ENCODE data around the gene PAPPA.
A peak's percentile ranks its signal among the peaks of the same experiment; 100 is the strongest.

The PAPPA gene

GRCh38 chr9:116141864-116142561, 11.6 kb upstream of the PAPPA start:
- no peak for TF ChIP-seq POLR2A (IDR thresholded peaks at IDR 0.05; ENCODE audit: low read length)
- no peak for TF ChIP-seq GATA1 (IDR thresholded peaks at IDR 0.05; ENCODE audit: low read depth, low read length)
- no peak for DNase-seq

- TF ChIP-seq POLR2A (IDR thresholded peaks at IDR 0.05; ENCODE audit: low read length) (no peak), GATA1 (IDR thresholded peaks at IDR 0.05; ENCODE audit: low read depth, low read length) (no peak)
These were observed 10.7 kb upstream of the PAPPA start for GRCh38 chr9:116142706-116143492.

GRCh38 chr9:116144038-116144437, 9.6 kb upstream of the PAPPA start:
- no peak for DNase-seq
- no peak for TF ChIP-seq POLR2A (IDR thresholded peaks at IDR 0.05; ENCODE audit: low read length)
- TF ChIP-seq GATA1 (IDR thresholded peaks at IDR 0.05; ENCODE audit: low read depth, low read length) = no peak

More at GRCh38 chr9:116142706-116143492, 10.7 kb upstream of the PAPPA start:
- DNase-seq = no peak

- DNase-seq = no peak
- no peak for TF ChIP-seq POLR2A (IDR thresholded peaks at IDR 0.05; ENCODE audit: low read length)
- TF ChIP-seq GATA1 (IDR thresholded peaks at IDR 0.05; ENCODE audit: low read depth, low read length) = no peak
These were observed 9.0 kb upstream of the PAPPA start for GRCh38 chr9:116144555-116144954.

- no peak for DNase-seq
- no peak for TF ChIP-seq GATA1 (IDR thresholded peaks at IDR 0.05; ENCODE audit: low read depth, low read length)
- no peak for TF ChIP-seq POLR2A (IDR thresholded peaks at IDR 0.05; ENCODE audit: low read length)
These were observed 8.6 kb upstream of the PAPPA start for GRCh38 chr9:116145036-116145435.

GRCh38 chr9:116147821-116148220, 5.8 kb upstream of the PAPPA start:
- no peak for DNase-seq
- TF ChIP-seq GATA1 (IDR thresholded peaks at IDR 0.05; ENCODE audit: low read depth, low read length) = no peak
- no peak for TF ChIP-seq POLR2A (IDR thresholded peaks at IDR 0.05; ENCODE audit: low read length)

- DNase-seq = peak; percentile 52 to 72
- TF ChIP-seq GATA1 (IDR thresholded peaks at IDR 0.05; ENCODE audit: low read depth, low read length) = no peak
- no peak for TF ChIP-seq POLR2A (IDR thresholded peaks at IDR 0.05; ENCODE audit: low read length)
These were observed 3.7 kb upstream of the PAPPA start for GRCh38 chr9:116149844-116150243.

- no peak for DNase-seq
- TF ChIP-seq GATA1 (IDR thresholded peaks at IDR 0.05; ENCODE audit: low read depth, low read length) = no peak
- no peak for TF ChIP-seq POLR2A (IDR thresholded peaks at IDR 0.05; ENCODE audit: low read length)
These were observed 2.4 kb upstream of the PAPPA start for GRCh38 chr9:116151199-116151598.

GRCh38 chr9:116151966-116152381, 1.6 kb upstream of the PAPPA start:
- TF ChIP-seq GATA1 (IDR thresholded peaks at IDR 0.05; ENCODE audit: low read depth, low read length) (no peak), POLR2A (IDR thresholded peaks at IDR 0.05; ENCODE audit: low read length) (no peak)
- DNase-seq = no peak

- DNase-seq = peak; percentile 43 to 61
- TF ChIP-seq GATA1 (IDR thresholded peaks at IDR 0.05; ENCODE audit: low read depth, low read length) (no peak), POLR2A (IDR thresholded peaks at IDR 0.05; ENCODE audit: low read length) (no peak)
These were observed 1.2 kb upstream of the PAPPA start for GRCh38 chr9:116152390-116152789.

GRCh38 chr9:116152941-116153764, 438 bp upstream of the PAPPA start:
- TF ChIP-seq POLR2A (IDR thresholded peaks at IDR 0.05; ENCODE audit: low read length) (no peak), GATA1 (IDR thresholded peaks at IDR 0.05; ENCODE audit: low read depth, low read length) (no peak)
- DNase-seq = peak; percentile 16 to 54

GRCh38 chr9:116154334-116154975, 864 bp downstream of the PAPPA start:
- no peak for TF ChIP-seq GATA1 (IDR thresholded peaks at IDR 0.05; ENCODE audit: low read depth, low read length)
- TF ChIP-seq POLR2A (IDR thresholded peaks at IDR 0.05; ENCODE audit: low read length) = no peak

GRCh38 chr9:116154976-116155697, 1.5 kb downstream of the PAPPA start:
- TF ChIP-seq POLR2A (IDR thresholded peaks at IDR 0.05; ENCODE audit: low read length) (no peak), GATA1 (IDR thresholded peaks at IDR 0.05; ENCODE audit: low read depth, low read length) (no peak)
- peak; percentile 21 to 56 for DNase-seq

More at GRCh38 chr9:116154334-116154975, 864 bp downstream of the PAPPA start:
- peak; percentile 24 to 56 for DNase-seq
